HG02678 (cell line): ENCODE results near the gene ATP2B3.

Source experiments
- ATAC-seq: cut with Tn5 transposase; IDR thresholded peaks from one replicate; pipeline ENCODE4 v1.9.1; 2021; ENCODE audit warnings: mild to moderate bottlenecking, moderate library complexity; ENCODE audit not compliant: unreplicated experiment

ATP2B3 gene

DNA sequence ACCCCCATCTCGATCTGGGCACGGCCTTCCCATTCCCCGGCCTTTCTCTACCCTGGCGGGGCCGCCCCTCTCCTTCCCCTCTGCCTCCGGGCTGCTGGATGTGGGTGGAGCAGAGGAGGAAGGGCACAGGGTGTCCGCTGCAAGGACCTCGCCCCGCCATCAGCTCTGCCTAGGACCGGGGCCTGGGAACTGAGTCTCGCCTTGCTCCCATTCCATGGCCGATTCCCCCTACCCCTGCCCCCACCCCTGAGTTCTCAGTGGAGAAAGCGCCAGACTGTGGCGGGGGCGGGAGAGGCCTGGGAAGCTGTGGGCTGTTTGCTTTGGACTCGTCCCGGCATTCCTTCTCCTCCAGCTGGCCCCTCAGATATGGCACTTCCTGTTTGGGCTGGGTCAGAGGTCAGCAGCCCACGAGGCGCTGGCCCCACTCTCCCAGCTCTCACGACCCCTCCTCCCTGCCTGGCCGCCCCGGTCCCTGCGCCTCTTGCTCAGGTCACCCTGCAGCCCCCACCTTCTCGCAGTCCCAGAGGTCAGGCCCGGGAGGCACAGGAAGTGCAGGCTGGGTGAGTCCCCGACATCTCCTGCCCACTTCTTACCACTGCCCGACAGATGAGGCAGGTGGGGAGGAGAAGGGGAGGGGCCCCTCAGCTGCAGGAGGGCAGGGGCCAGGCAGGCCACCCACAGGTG is 29.1 kb upstream of the ATP2B3 start:
- ATAC-seq, result no peak

GRCh38 chrX:153490217-153490930 is 27.1 kb upstream of the ATP2B3 start:
- ATAC-seq, result no peak

DNA sequence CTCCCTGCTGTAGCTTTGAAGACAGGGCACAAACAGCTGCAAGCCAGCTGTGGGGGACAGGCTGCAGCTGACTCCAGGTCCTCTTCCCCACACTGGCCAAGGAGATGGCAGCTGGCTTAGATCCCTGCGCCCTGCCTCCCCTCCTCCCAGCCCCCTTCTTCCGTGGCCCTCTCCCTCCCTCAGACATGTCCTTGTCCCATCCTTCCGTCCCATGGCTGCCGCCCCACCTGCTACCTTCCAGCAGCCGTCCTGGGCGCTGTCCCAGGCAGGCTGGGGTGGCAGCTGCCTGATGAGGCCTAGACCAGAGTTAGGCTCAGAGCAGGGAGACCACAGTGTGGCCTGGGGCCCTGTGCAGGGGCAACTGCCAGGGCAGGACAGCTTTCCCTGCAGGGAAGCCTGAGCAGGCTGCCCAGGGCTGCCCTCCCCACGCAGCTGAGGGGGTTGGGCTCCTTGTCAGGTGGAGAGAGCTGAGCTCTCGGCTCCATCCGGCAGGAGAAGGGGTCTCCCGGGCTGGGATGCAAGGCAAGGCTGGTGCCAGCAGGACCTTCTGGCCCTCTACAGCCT is 26.0 kb upstream of the ATP2B3 start:
- no peak for ATAC-seq

GRCh38 chrX:153491918-153492317 is 25.5 kb upstream of the ATP2B3 start:
- ATAC-seq, result no peak

DNA sequence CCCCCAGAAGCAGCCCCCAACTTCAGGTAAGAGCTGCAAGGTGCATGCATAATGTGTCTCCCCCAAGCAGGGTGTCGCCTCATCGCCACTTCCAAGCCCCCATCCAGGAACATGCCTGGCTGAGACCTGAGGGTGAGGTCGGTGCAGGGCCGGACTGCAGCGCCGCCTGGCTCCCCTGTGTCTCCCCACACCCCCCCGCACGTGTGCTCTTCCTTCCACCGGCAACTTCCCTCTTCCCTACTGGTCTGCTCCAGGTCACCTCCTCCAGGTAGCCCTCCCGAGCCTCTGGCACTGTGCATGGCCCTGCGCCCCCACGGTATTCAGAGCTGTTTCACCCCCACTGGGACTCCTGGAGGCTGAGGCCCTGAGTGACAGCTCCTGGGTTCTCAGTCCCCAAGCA is 24.9 kb upstream of the ATP2B3 start:
- no peak for ATAC-seq

- no peak for ATAC-seq
Measured at GRCh38 chrX:153493085-153493484, 24.4 kb upstream of the ATP2B3 start.

GRCh38 chrX:153494061-153494460 is 23.4 kb upstream of the ATP2B3 start:
- ATAC-seq, result no peak

GRCh38 chrX:153494541-153495361 is 22.7 kb upstream of the ATP2B3 start, which contains the start of gene BGN:
Gene BGN, plus strand, starts transcription at chrX:153494980. Its CDS starts 9,652 bp downstream, at chrX:153504632.
- ATAC-seq, result no peak

DNA sequence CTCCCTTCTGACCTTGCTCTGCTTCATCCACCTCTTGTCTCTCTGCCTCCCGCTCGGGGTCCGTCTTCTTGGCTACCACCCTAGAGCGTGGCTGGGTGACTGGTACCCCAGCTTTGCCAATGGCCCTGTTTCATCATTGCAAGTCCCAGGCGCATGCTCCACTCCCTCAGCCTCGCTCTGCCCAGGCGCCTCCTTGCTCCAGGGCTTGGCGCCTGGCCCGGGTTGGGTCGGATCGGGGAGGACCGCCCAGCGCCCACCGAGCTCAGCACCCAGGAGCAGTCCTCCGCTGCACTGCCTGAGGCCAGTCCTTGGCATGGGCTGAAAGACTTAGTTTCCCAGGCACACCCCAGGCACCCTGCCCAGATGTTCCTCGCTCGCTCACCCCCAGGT is 22.1 kb upstream of the ATP2B3 start:
- ATAC-seq, result no peak

- no peak for ATAC-seq
Measured at GRCh38 chrX:153495903-153496589, 21.4 kb upstream of the ATP2B3 start.

DNA sequence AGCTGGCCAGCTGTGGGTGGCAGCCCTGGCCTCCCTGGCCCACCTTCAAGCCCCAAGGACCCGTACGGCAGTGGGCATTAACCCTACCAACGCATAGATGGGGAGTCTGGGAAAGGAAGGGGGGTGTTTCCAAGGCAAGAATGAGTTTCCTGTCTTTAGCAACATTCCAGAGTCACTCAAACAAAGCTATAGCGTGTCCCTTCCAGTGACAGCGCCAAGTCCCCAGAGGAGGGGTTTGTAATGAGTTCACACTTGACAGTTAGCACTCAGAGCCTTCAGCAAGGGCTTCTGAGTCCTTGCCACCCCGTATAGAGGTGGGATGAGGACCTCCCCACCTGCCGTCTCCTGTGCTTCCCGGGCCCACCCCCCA is 20.9 kb upstream of the ATP2B3 start:
- ATAC-seq, result no peak

GRCh38 chrX:153498453-153498852 is 19.0 kb upstream of the ATP2B3 start:
- ATAC-seq, result no peak

DNA sequence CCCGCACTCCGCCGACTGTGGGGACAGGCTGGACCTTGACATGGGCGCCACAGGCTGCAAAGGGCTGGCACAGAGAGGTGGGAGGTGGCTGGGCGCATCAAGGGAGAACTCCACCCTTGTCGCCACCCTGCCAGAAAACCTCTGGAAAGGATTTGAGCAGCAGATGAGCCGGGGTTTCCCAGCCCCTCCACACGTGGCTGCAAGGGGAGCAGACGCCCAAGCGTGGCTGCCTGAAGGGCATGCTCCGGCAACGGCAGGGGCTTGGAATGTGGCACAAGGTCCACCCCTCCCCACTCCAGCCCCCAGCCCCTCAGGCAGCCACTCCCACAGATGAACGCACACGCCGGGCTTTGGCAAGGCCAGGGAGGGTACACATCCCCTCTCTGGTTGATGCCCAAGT is 18.1 kb upstream of the ATP2B3 start:
- ATAC-seq, result no peak

GRCh38 chrX:153499876-153500275 is 17.6 kb upstream of the ATP2B3 start:
- no peak for ATAC-seq

DNA sequence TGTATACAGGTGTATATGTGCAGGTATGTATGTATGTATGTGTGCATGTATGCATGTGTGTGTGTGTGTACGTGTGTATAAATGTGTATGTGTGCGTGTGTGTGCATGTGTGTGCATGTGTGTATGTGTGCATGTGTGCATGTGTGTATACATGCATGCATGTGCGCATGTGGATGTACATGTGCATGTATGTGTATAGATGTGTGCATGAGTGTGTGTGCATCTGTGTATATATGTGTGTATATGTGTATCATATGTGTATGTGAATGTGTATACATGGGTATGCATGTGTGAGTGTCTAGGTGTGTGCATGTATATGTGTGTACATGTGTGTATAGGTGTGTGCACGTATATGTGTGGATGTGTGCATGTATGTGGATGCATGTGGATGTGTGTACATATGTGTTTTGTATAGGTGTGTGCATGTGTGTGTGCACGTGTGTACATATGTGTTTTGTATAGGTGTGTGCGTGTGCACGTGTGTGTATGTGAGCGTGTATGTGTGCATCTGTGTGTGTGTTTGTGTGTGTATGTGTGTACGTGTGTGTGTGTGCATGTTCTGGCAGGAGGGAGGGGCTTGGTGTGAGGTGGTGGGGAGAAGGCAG is 16.7 kb upstream of the ATP2B3 start:
- ATAC-seq, result no peak

DNA sequence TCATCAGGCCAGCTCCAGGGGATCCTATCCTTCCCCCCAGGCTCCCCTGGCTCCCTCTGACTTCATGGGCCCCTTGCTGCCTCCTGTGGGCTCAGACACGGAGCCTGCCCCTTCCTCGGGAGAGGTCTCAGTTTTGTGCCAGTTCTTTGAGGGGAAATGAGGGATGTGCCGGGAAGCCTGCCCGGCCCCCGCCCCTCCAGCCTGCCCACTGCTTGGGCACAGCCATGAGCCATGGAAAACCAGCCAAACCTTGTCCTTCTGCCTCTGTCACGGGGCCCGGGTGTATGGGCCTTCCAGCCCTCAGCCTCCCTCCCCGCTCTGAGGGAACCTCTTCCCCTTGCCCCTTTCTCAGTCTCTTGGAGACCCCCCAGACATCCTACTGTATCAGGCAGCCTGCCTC is 15.9 kb upstream of the ATP2B3 start:
- no peak for ATAC-seq

- no peak for ATAC-seq
Measured at GRCh38 chrX:153502131-153502530, 15.3 kb upstream of the ATP2B3 start.

DNA sequence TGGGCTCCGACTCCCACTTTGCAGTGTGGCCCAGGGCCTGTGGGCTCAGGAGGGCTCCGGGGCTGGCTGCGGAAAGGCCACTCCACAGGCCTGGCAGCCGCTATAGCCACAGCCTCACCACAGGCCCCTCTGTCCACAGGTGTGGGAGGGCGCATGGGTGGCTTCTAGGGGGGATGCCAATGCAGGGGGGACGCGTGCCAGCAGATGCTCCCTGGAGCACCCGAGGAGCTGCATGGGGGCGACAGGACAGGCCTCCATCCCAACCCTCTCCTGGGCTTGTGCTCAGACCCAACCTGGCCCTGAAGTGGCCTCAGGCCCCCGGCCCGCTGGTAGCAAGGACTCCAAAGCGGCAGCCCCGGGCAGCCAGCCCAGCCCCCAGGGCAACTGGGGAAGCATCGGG is 14.6 kb upstream of the ATP2B3 start:
- no peak for ATAC-seq

GRCh38 chrX:153504445-153505016 is 12.9 kb upstream of the ATP2B3 start:
- ATAC-seq, result no peak

- ATAC-seq, result no peak
Measured at GRCh38 chrX:153505361-153505760, 12.1 kb upstream of the ATP2B3 start.
